SK-N-SH treated with all-trans-retinoic acid at 6 μM for 48 hours (cell line): ENCODE results near the gene LAIR1.

Experiments
- ATAC-seq: fragments of 200-7000 bp; cut with Tn5 transposase; 3 replicates; pipeline ENCODE4 v1.9.1; 2020; ENCODE audit warnings: mild to moderate bottlenecking, moderate library complexity
- ARNTL ChIP-seq: fragments of 450-650 bp; formaldehyde crosslinking; IDR thresholded peaks from 2 replicates; pipeline ENCODE4 v1.5.0; 2020; ENCODE audit warnings: low read depth, mild to moderate bottlenecking, moderate library complexity, borderline replicate concordance
- BACH2 ChIP-seq: fragments of 250-450 bp; sonication (Bioruptor Pico); IDR thresholded peaks from 2 replicates; pipeline ENCODE4 v1.9.0; 2021; ENCODE audit warnings: mild to moderate bottlenecking, borderline replicate concordance
- CSDC2 ChIP-seq: fragments of 250-450 bp; sonication (Bioruptor Pico); IDR thresholded peaks from 2 replicates; pipeline ENCODE4 v1.5.0; 2020; ENCODE audit warnings: mild to moderate bottlenecking, moderate library complexity
- ESRRG ChIP-seq: fragments of 250-450 bp; sonication (Bioruptor Pico); IDR thresholded peaks from 2 replicates; pipeline ENCODE4 v1.6.1; 2021; ENCODE audit warnings: mild to moderate bottlenecking
- GLIS3 ChIP-seq: fragments of 250-450 bp; sonication (Bioruptor Pico); IDR thresholded peaks from 2 replicates; pipeline ENCODE4 v1.5.0; 2020; ENCODE audit warnings: mild to moderate bottlenecking, moderate library complexity
- ISL1 ChIP-seq: fragments of 250-450 bp; sonication (Bioruptor Pico); IDR thresholded peaks from 2 replicates; pipeline ENCODE4 v2.1.2; 2022; ENCODE audit warnings: mild to moderate bottlenecking, moderate library complexity
- OSR1 ChIP-seq: fragments of 250-450 bp; sonication (Bioruptor Pico); IDR thresholded peaks from 2 replicates; pipeline ENCODE4 v1.8.0; 2022; ENCODE audit warnings: moderate library complexity, mild to moderate bottlenecking, inconsistent platforms
- PPARA ChIP-seq: fragments of 250-450 bp; sonication (Bioruptor Pico); IDR thresholded peaks from 2 replicates; pipeline ENCODE4 v1.5.0; 2020; ENCODE audit warnings: mild to moderate bottlenecking, borderline replicate concordance
- RARB ChIP-seq: fragments of 250-450 bp; sonication (Bioruptor Pico); IDR thresholded peaks from 2 replicates; pipeline ENCODE4 v1.8.0; 2021; ENCODE audit warnings: mild to moderate bottlenecking, moderate library complexity
- SNAI2 ChIP-seq: fragments of 250-450 bp; sonication (Bioruptor Pico); IDR thresholded peaks from 2 replicates; pipeline ENCODE4 v1.5.0; 2020; ENCODE audit warnings: mild to moderate bottlenecking, moderate library complexity
- TCF4 ChIP-seq: fragments of 250-450 bp; sonication (Bioruptor Pico); IDR thresholded peaks from 2 replicates; pipeline ENCODE4 v1.8.0; 2021; ENCODE audit warnings: mild to moderate bottlenecking, moderate library complexity, borderline replicate concordance
- TOX ChIP-seq: fragments of 250-450 bp; sonication (Bioruptor Pico); IDR thresholded peaks from 2 replicates; pipeline ENCODE4 v1.8.0; 2021; ENCODE audit warnings: mild to moderate bottlenecking, moderate library complexity, borderline replicate concordance
- ZC3H10 ChIP-seq: fragments of 250-450 bp; sonication (Bioruptor Pico); IDR thresholded peaks from 2 replicates; pipeline ENCODE4 v1.5.1; 2021; ENCODE audit warnings: mild to moderate bottlenecking, moderate library complexity
- ZFP3 ChIP-seq: fragments of 250-450 bp; sonication (Bioruptor Pico); IDR thresholded peaks from 2 replicates; pipeline ENCODE4 v1.5.0; 2020; ENCODE audit warnings: mild to moderate bottlenecking, moderate library complexity
- ZFP30 ChIP-seq: fragments of 450-650 bp; formaldehyde crosslinking; IDR thresholded peaks from 2 replicates; pipeline ENCODE4 v1.5.0; 2022; ENCODE audit warnings: mild to moderate bottlenecking, moderate library complexity
- ZNF565 ChIP-seq: fragments of 450-650 bp; formaldehyde crosslinking; conservative IDR thresholded peaks from 2 replicates; pipeline ENCODE4 v1.5.0; 2020; ENCODE audit warnings: low read depth, mild to moderate bottlenecking, moderate library complexity
- ZNF70 ChIP-seq: fragments of 450-650 bp; formaldehyde crosslinking; IDR thresholded peaks from 2 replicates; pipeline ENCODE4 v1.5.0; 2020; ENCODE audit warnings: mild to moderate bottlenecking, moderate library complexity
- TF ChIP-seq, protein P1 (sequence below): fragments of 250-450 bp; sonication (Bioruptor Pico); IDR thresholded peaks from 2 replicates; pipeline ENCODE4 v1.5.1; 2020; ENCODE audit warnings: low read depth, mild to moderate bottlenecking, moderate library complexity
- TF ChIP-seq, protein P2 (sequence below): fragments of 250-450 bp; sonication (Bioruptor Pico); IDR thresholded peaks from 2 replicates; pipeline ENCODE4 v1.5.1; 2021; ENCODE audit warnings: mild to moderate bottlenecking, moderate library complexity
- TF ChIP-seq, protein P3 (sequence below): fragments of 250-450 bp; sonication (Bioruptor Pico); IDR thresholded peaks from 2 replicates; pipeline ENCODE4 v1.8.0; 2021; ENCODE audit warnings: low read depth, mild to moderate bottlenecking, moderate library complexity, borderline replicate concordance
- TF ChIP-seq, protein P4 (sequence below): fragments of 250-450 bp; sonication (Bioruptor Pico); IDR thresholded peaks from 2 replicates; pipeline ENCODE4 v1.8.0; 2020; ENCODE audit warnings: mild to moderate bottlenecking, moderate library complexity, borderline replicate concordance
- TF ChIP-seq, protein P5 (sequence below): fragments of 250-450 bp; sonication (Bioruptor Pico); IDR thresholded peaks from 2 replicates; pipeline ENCODE4 v1.5.0; 2020; ENCODE audit warnings: mild to moderate bottlenecking, moderate library complexity

LAIR1 gene

DNA sequence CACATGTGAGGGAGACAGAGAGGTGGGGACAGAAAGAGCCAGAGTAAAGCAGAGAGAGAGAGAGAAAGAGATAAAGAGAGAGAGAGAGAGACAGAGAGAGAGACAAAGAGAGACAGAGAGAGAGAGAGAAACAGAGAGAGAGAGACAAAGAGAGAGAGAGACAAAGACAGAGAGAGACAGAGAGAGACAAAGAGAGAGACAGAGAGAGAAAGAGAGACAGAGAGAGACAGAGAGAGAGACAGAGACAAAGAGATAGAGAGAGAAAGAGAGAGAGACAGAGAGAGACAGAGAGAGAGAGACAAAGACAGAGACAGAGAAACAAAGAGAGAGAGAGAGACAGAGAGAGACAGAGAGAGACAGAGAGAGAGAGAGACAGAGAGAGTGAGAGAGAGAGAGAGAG, 46.3 kb upstream of the LAIR1 start (continued):
- TF ChIP-seq BACH2 (no peak), CSDC2 (no peak), ARNTL (CRISPR knock-in tag) (no peak), ZFP3 (CRISPR knock-in tag) (no peak)
- TF ChIP-seq, protein P1, sequence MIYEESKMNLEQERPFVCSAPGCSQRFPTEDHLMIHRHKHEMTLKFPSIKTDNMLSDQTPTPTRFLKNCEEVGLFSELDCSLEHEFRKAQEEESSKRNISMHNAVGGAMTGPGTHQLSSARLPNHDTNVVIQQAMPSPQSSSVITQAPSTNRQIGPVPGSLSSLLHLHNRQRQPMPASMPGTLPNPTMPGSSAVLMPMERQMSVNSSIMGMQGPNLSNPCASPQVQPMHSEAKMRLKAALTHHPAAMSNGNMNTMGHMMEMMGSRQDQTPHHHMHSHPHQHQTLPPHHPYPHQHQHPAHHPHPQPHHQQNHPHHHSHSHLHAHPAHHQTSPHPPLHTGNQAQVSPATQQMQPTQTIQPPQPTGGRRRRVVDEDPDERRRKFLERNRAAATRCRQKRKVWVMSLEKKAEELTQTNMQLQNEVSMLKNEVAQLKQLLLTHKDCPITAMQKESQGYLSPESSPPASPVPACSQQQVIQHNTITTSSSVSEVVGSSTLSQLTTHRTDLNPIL (CRISPR knock-in tag): no peak
- TF ChIP-seq, protein P2, sequence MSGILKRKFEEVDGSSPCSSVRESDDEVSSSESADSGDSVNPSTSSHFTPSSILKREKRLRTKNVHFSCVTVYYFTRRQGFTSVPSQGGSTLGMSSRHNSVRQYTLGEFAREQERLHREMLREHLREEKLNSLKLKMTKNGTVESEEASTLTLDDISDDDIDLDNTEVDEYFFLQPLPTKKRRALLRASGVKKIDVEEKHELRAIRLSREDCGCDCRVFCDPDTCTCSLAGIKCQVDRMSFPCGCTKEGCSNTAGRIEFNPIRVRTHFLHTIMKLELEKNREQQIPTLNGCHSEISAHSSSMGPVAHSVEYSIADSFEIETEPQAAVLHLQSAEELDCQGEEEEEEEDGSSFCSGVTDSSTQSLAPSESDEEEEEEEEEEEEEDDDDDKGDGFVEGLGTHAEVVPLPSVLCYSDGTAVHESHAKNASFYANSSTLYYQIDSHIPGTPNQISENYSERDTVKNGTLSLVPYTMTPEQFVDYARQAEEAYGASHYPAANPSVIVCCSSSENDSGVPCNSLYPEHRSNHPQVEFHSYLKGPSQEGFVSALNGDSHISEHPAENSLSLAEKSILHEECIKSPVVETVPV (CRISPR knock-in tag): no peak

DNA sequence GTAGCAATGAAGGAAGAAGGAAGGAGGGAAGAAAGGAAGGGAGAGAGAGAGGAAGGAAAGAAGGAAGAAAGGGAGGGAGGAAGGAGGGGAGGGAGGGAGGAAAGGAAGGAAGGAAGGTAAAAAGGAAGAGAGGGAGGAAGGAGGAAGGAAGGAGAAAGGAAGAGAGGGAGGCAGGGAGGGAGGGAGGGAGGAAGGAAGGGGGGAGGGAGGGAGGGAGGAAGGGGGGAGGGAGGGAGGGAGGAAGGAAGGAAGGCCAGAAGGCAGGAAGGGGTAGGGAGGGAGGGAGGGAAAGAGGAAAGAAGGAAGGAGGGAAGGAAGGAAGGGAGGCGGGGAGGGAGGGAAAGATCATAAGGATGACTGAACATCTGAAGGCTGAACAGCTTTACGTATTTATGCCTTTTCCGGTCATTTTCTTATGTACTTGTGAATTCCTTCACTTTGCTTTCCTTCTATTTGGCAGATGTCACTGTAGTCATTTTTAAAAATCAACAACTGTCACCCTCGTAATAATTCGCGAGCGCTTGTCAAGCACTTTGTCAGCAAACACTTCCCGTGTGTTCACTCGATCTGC, 43.8 kb upstream of the LAIR1 start:
- no peak for ATAC-seq
- TF ChIP-seq BACH2: no peak
- TF ChIP-seq, protein P3, sequence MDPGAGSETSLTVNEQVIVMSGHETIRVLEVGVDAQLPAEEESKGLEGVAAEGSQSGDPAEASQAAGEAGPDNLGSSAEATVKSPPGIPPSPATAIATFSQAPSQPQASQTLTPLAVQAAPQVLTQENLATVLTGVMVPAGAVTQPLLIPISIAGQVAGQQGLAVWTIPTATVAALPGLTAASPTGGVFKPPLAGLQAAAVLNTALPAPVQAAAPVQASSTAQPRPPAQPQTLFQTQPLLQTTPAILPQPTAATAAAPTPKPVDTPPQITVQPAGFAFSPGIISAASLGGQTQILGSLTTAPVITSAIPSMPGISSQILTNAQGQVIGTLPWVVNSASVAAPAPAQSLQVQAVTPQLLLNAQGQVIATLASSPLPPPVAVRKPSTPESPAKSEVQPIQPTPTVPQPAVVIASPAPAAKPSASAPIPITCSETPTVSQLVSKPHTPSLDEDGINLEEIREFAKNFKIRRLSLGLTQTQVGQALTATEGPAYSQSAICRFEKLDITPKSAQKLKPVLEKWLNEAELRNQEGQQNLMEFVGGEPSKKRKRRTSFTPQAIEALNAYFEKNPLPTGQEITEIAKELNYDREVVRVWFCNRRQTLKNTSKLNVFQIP (CRISPR knock-in tag): no peak
- TF ChIP-seq, protein P4, sequence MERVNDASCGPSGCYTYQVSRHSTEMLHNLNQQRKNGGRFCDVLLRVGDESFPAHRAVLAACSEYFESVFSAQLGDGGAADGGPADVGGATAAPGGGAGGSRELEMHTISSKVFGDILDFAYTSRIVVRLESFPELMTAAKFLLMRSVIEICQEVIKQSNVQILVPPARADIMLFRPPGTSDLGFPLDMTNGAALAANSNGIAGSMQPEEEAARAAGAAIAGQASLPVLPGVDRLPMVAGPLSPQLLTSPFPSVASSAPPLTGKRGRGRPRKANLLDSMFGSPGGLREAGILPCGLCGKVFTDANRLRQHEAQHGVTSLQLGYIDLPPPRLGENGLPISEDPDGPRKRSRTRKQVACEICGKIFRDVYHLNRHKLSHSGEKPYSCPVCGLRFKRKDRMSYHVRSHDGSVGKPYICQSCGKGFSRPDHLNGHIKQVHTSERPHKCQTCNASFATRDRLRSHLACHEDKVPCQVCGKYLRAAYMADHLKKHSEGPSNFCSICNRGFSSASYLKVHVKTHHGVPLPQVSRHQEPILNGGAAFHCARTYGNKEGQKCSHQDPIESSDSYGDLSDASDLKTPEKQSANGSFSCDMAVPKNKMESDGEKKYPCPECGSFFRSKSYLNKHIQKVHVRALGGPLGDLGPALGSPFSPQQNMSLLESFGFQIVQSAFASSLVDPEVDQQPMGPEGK: no peak
- TF ChIP-seq, protein P5, sequence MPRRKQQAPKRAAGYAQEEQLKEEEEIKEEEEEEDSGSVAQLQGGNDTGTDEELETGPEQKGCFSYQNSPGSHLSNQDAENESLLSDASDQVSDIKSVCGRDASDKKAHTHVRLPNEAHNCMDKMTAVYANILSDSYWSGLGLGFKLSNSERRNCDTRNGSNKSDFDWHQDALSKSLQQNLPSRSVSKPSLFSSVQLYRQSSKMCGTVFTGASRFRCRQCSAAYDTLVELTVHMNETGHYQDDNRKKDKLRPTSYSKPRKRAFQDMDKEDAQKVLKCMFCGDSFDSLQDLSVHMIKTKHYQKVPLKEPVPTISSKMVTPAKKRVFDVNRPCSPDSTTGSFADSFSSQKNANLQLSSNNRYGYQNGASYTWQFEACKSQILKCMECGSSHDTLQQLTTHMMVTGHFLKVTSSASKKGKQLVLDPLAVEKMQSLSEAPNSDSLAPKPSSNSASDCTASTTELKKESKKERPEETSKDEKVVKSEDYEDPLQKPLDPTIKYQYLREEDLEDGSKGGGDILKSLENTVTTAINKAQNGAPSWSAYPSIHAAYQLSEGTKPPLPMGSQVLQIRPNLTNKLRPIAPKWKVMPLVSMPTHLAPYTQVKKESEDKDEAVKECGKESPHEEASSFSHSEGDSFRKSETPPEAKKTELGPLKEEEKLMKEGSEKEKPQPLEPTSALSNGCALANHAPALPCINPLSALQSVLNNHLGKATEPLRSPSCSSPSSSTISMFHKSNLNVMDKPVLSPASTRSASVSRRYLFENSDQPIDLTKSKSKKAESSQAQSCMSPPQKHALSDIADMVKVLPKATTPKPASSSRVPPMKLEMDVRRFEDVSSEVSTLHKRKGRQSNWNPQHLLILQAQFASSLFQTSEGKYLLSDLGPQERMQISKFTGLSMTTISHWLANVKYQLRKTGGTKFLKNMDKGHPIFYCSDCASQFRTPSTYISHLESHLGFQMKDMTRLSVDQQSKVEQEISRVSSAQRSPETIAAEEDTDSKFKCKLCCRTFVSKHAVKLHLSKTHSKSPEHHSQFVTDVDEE: no peak
- no peak for TF ChIP-seq TOX (CRISPR knock-in tag)
- TF ChIP-seq TCF4: no peak
- TF ChIP-seq RARB (CRISPR knock-in tag): no peak
- TF ChIP-seq OSR1 (CRISPR knock-in tag): no peak
- TF ChIP-seq ZFP30: no peak
- no peak for TF ChIP-seq ISL1 (CRISPR knock-in tag)
- TF ChIP-seq, protein P2 (CRISPR knock-in tag): no peak
- TF ChIP-seq ZFP3 (CRISPR knock-in tag): no peak
- TF ChIP-seq SNAI2 (CRISPR knock-in tag): no peak
- TF ChIP-seq ZNF70 (CRISPR knock-in tag): no peak
- TF ChIP-seq CSDC2: no peak
- TF ChIP-seq, all 23 proteins: peak for 0

DNA sequence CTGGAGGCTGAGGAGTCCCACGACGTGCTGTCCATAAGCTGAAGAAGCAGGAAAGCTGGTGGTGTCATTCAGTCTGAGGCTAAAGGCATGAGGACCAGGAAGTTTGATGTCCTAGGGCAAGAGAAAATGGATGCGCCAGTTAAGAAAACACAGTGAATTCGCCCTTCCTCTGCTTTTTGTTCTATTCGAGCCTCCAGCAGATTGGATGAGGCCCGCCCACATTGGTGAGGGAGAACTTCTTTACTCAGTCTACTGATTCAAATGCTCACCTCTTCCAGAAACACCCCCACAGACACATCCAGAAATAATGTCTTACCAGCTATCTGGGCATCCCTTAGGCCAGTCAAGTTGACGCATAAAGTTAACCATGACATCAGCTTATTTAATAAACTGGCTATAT, 43.0 kb upstream of the LAIR1 start:
- ATAC-seq: no peak
- TF ChIP-seq, protein P2 (CRISPR knock-in tag): no peak
- TF ChIP-seq, protein P3 (CRISPR knock-in tag): no peak
- TF ChIP-seq TOX (CRISPR knock-in tag) (no peak), ESRRG (CRISPR knock-in tag) (no peak), PPARA (CRISPR knock-in tag) (no peak), RARB (CRISPR knock-in tag) (no peak), OSR1 (CRISPR knock-in tag) (no peak), ZNF70 (CRISPR knock-in tag) (no peak), ZC3H10 (no peak), GLIS3 (no peak), TCF4 (no peak), SNAI2 (CRISPR knock-in tag) (no peak), ZNF565 (CRISPR knock-in tag) (no peak), ISL1 (CRISPR knock-in tag) (no peak), BACH2 (no peak), ARNTL (CRISPR knock-in tag) (no peak), ZFP30 (no peak)
